ENCODE measurements around the gene PCCA.

The PCCA gene

GRCh38 chr13:100561599-100562204, 472.8 kb downstream of the PCCA start:
- no peak for ATAC-seq
- TF ChIP-seq ZC3H10 (CRISPR knock-in tag; IDR thresholded peaks at IDR 0.05) = no peak

DNA sequence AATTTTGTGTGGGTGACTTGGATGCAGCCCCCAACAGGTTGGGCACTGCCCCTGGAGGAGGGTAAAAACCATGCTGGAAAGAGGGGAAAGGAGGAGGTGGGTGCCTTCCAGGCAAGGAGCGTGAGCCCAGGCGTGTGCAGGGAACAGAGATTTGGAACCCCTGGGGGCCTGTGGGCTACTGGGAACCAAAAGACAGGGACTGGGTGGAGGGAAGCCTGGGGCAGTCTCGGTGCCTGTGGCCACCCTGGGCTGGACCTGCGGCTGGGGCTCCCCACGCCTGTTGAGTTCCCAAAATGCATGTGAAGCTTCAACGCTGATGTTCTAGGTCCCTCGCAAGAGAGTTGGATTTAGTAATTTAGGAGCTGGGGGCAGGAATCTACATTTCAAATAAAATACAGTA, 474.9 kb downstream of the PCCA start:
- TF ChIP-seq TOX (CRISPR knock-in tag; IDR thresholded peaks at IDR 0.05; ENCODE audit: borderline replicate concordance) (no peak), CSDC2 (CRISPR knock-in tag; IDR thresholded peaks at IDR 0.05) (no peak), SNAI2 (CRISPR knock-in tag; IDR thresholded peaks at IDR 0.05) (no peak), ZFP3 (CRISPR knock-in tag; IDR thresholded peaks at IDR 0.05) (no peak), OSR1 (CRISPR knock-in tag; IDR thresholded peaks at IDR 0.05) (no peak), ZNF70 (CRISPR knock-in tag; IDR thresholded peaks at IDR 0.05) (no peak), ZFP30 (CRISPR knock-in tag; IDR thresholded peaks at IDR 0.05) (no peak), TSHZ2 (CRISPR knock-in tag; IDR thresholded peaks at IDR 0.05) (no peak), ZNF565 (CRISPR knock-in tag; conservative IDR thresholded peaks at IDR 0.05; ENCODE audit: low read depth) (no peak), ARNTL (CRISPR knock-in tag; IDR thresholded peaks at IDR 0.05; ENCODE audit: borderline replicate concordance, low read depth) (no peak), TCF4 (CRISPR knock-in tag; IDR thresholded peaks at IDR 0.05; ENCODE audit: borderline replicate concordance) (no peak), PPARA (CRISPR knock-in tag; IDR thresholded peaks at IDR 0.05; ENCODE audit: borderline replicate concordance) (no peak), ESRRG (CRISPR knock-in tag; IDR thresholded peaks at IDR 0.05) (no peak)
- TF ChIP-seq, protein P1, sequence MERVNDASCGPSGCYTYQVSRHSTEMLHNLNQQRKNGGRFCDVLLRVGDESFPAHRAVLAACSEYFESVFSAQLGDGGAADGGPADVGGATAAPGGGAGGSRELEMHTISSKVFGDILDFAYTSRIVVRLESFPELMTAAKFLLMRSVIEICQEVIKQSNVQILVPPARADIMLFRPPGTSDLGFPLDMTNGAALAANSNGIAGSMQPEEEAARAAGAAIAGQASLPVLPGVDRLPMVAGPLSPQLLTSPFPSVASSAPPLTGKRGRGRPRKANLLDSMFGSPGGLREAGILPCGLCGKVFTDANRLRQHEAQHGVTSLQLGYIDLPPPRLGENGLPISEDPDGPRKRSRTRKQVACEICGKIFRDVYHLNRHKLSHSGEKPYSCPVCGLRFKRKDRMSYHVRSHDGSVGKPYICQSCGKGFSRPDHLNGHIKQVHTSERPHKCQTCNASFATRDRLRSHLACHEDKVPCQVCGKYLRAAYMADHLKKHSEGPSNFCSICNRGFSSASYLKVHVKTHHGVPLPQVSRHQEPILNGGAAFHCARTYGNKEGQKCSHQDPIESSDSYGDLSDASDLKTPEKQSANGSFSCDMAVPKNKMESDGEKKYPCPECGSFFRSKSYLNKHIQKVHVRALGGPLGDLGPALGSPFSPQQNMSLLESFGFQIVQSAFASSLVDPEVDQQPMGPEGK (CRISPR knock-in tag; IDR thresholded peaks at IDR 0.05; ENCODE audit: borderline replicate concordance) = no peak
- no peak for ATAC-seq

GRCh38 chr13:100564444-100565223, 475.7 kb downstream of the PCCA start:
- TF ChIP-seq ZNF8 (CRISPR knock-in tag; IDR thresholded peaks at IDR 0.05) (no peak), BACH2 (CRISPR knock-in tag; IDR thresholded peaks at IDR 0.05; ENCODE audit: borderline replicate concordance) (no peak), ARNTL (CRISPR knock-in tag; IDR thresholded peaks at IDR 0.05; ENCODE audit: borderline replicate concordance, low read depth) (no peak), GLIS3 (CRISPR knock-in tag; IDR thresholded peaks at IDR 0.05) (no peak), ZFP30 (CRISPR knock-in tag; IDR thresholded peaks at IDR 0.05) (no peak), SNAI2 (CRISPR knock-in tag; IDR thresholded peaks at IDR 0.05) (no peak), CSDC2 (CRISPR knock-in tag; IDR thresholded peaks at IDR 0.05) (no peak), ESRRG (CRISPR knock-in tag; IDR thresholded peaks at IDR 0.05) (no peak), CREB5 (CRISPR knock-in tag; IDR thresholded peaks at IDR 0.05; ENCODE audit: low read depth) (no peak), ZNF565 (CRISPR knock-in tag; conservative IDR thresholded peaks at IDR 0.05; ENCODE audit: low read depth) (no peak), ISL1 (CRISPR knock-in tag; IDR thresholded peaks at IDR 0.05) (no peak), ZFP3 (CRISPR knock-in tag; IDR thresholded peaks at IDR 0.05) (no peak), RARB (CRISPR knock-in tag; IDR thresholded peaks at IDR 0.05) (no peak), TOX (CRISPR knock-in tag; IDR thresholded peaks at IDR 0.05; ENCODE audit: borderline replicate concordance) (no peak), ZC3H10 (CRISPR knock-in tag; IDR thresholded peaks at IDR 0.05) (no peak)
- TF ChIP-seq, protein P2, sequence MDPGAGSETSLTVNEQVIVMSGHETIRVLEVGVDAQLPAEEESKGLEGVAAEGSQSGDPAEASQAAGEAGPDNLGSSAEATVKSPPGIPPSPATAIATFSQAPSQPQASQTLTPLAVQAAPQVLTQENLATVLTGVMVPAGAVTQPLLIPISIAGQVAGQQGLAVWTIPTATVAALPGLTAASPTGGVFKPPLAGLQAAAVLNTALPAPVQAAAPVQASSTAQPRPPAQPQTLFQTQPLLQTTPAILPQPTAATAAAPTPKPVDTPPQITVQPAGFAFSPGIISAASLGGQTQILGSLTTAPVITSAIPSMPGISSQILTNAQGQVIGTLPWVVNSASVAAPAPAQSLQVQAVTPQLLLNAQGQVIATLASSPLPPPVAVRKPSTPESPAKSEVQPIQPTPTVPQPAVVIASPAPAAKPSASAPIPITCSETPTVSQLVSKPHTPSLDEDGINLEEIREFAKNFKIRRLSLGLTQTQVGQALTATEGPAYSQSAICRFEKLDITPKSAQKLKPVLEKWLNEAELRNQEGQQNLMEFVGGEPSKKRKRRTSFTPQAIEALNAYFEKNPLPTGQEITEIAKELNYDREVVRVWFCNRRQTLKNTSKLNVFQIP (CRISPR knock-in tag; IDR thresholded peaks at IDR 0.05; ENCODE audit: borderline replicate concordance, low read depth) = no peak
- TF ChIP-seq, protein P1 (CRISPR knock-in tag; IDR thresholded peaks at IDR 0.05; ENCODE audit: borderline replicate concordance) = no peak
- ATAC-seq = no peak

Data from SK-N-SH treated with all-trans-retinoic acid at 6 μM for 48 hours (cell line).